Activated CD4-positive, alpha-beta memory T cell treated with anti-CD3 and anti-CD28 coated beads for 36 hours (primary cell): ENCODE data around the gene SPATA6L. TPM values are rescaled to one million over a fixed set of nuclear protein-coding genes. Genes with fewer than 3 reads are reported as not detected.

Experiments used
- CTCF ChIA-PET: fragments of 350-600 bp; sonication (Branson Sonifier 250); formaldehyde crosslinking; loops from one replicate; lab custom pipeline; 2021; ENCODE audit warnings: antibody characterized with exemption, inconsistent platforms; lab: Charles Lee
- POLR2A ChIA-PET: fragments of 350-600 bp; sonication (Branson Sonifier 250); formaldehyde crosslinking; loops from one replicate; lab custom pipeline; 2021; ENCODE audit warnings: antibody characterized with exemption; lab: Charles Lee
- DNase-seq: peaks from one replicate; pipeline ENCODE4 v3.0.0-alpha.2; 2020
- H3K27ac Mint-ChIP-seq: one replicate; pipeline ENCODE4 v1.8.0; 2021; ENCODE audit warnings: mixed read lengths
- H3K27me3 Mint-ChIP-seq: one replicate; pipeline ENCODE4 v1.8.0; 2021; ENCODE audit warnings: mixed read lengths
- H3K36me3 Mint-ChIP-seq: one replicate; pipeline ENCODE4 v1.8.0; 2021; ENCODE audit warnings: mixed read lengths
- H3K4me1 Mint-ChIP-seq: one replicate; pipeline ENCODE4 v1.8.0; 2021; ENCODE audit warnings: low read depth, mixed read lengths
- H3K4me3 Mint-ChIP-seq: one replicate; pipeline ENCODE4 v1.8.0; 2021; ENCODE audit warnings: mild to moderate bottlenecking, mixed read lengths
- H3K9me3 Mint-ChIP-seq: one replicate; pipeline ENCODE4 v1.8.0; 2021; ENCODE audit warnings: mixed read lengths
- intact Hi-C: fragments of 100-400 bp; cut with micrococcal nuclease; formaldehyde crosslinking; loops from one replicate; pipeline ENCODE4 v1.15.1; 2023
- total RNA-seq, 2 experiments: library from RNA; stranded (reverse); gene quantifications; one replicate each; pipeline ENCODE4 v1.2.3, GENCODE V29; 2021

Gene SPATA6L
- total RNA-seq, result under 1 TPM; 0.48 to 0.59 TPM

DNA sequence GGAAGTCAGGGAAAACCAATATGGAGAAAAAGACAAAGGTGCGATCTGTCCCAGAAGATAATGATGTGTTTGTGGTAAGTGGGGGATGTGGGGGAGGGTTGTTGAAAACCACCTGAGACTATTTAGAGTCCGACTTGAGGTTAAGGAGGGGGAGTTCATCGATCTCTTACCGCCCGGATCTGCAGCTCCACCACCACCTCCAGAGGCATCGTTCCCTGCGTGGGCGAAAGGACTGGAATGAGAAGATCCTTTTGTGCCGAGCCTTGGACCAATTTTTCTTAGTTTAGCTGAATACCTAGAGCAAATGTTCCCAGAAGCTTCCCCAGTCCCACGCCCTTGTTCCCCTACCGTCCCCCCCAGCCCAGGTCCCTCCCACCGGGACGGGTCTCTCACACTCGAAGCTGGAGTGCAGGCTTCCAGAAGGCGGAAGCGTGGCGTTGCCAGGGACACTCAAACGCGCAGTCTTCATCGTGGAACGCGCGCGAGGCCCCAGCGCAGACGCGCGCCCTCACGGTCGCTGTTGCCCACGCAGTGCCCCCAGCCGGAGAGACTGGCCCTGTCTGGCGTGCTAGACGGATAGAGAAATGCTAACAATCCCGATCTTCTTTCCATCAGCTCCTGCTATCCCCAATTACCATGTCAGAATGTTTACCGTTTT lies at the start of gene SPATA6L:
Gene SPATA6L (minus strand): TSS at position 439 of the 658 bp plus-strand sequence. CDS start 230 bp downstream, at position 209.
- ChIA-PET CTCF (interaction anchor here (0.7 to 1.8 kb wide), 4 partner anchors 11 to 1806 kb away, joined by 3 to 6 read pairs (median 4); no protein-coding TSS in a partner anchor), POLR2A (no interaction called here)
- Mint-ChIP-seq H3K27me3 (no peaks in the 10 kb centered on the region), H3K27ac (no peak within 1 kb of the TSS), H3K36me3 (no peaks in the 10 kb centered on the region), H3K9me3 (no peaks in the 10 kb centered on the region), H3K4me3 (peak within 1 kb of the TSS; percentile 68), H3K4me1 (peaks cover 76% of the 10 kb centered on the region)
- peak; percentile 60 for DNase-seq
- intact Hi-C loops, result loop anchor here (1.0 to 10.0 kb wide), 3 partner anchors 13 to 169 kb away; partner anchors contain the start of gene CDC37L1

DNA sequence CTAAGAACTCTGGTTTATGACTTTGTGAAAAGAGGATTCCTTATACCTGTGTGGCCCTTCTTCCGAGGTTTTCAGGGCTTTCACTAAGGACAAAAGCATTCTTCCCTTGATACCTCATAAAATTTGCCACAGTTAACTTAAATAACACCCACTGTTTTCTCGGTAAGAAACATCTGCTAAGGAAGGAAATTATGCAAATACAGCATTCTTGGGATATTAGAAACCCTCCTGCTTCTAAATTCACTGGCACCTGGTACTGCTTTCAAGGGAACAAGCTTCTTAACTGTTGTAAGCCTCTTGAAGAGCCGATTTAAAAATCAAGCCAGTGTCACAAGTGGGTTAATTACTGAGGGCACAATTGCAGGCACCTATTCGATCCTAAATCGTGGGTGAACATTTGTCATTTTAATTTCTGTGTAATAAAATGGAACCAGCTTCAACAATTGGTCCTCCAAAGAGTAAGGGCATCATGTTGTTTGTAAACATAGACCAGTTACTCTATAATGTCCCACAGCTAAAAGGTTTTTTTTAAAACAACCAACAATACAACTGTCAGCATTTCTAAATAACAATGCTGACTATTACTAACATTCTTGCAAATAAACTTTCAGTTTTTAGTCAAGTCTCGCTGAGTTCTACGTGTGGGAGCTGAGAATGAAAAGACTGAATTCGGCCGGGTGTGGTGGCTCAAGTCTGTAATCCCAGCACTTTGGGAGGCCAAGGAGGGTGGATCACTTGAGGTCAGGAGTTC lies 48.2 kb upstream of the SPATA6L start:
- ChIA-PET CTCF (interaction anchor here (0.6 kb wide), 1 partner anchor 779 kb away, joined by 3 read pairs; no protein-coding TSS in a partner anchor), POLR2A (no interaction called here)
- Mint-ChIP-seq H3K36me3 (peaks cover 9% of the 10 kb centered on the region), H3K27me3 (no peaks in the 10 kb centered on the region), H3K4me3 (no peak overlapping the region), H3K9me3 (peaks cover 5% of the 10 kb centered on the region), H3K4me1 (no peaks in the 10 kb centered on the region), H3K27ac (peak overlapping the region; percentile 2)
- intact Hi-C loops, result no loop called here
- no peak for DNase-seq

GRCh38 chr9:4713849-4714248 lies 47.6 kb upstream of the SPATA6L start:
- POLR2A ChIA-PET, result no interaction called here
- H3K4me3 Mint-ChIP-seq, result no peak overlapping the region
- H3K36me3 Mint-ChIP-seq, result peaks cover 12% of the 10 kb centered on the region
- H3K27me3 Mint-ChIP-seq, result no peaks in the 10 kb centered on the region
- H3K9me3 Mint-ChIP-seq, result peaks cover 5% of the 10 kb centered on the region
- CTCF ChIA-PET, result no interaction called here
- no peak for DNase-seq
- H3K27ac Mint-ChIP-seq, result peak overlapping the region; percentile 2
- no peaks in the 10 kb centered on the region for H3K4me1 Mint-ChIP-seq
- intact Hi-C loops, result no loop called here

DNA sequence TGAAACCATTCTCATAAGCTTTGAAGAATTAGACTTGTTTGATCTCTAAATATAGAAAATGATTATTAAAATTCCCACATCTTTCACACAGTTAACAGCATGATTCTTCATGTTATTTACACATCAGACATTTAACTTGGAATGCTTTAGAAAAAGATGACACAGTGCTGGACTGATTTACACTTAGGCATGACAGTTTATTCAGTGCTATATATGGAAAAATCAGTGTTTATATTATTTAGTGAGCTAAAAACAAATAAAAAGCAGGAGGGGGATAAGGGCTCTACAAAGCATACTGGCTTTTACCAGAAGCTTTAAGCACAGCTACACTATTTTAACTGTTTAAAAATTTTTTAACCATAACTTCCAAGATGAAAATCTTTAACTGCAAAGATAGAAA lies 43.1 kb upstream of the SPATA6L start:
- peaks cover 3% of the 10 kb centered on the region for H3K4me1 Mint-ChIP-seq
- no peak overlapping the region for H3K27ac Mint-ChIP-seq
- H3K36me3 Mint-ChIP-seq, result peaks cover 18% of the 10 kb centered on the region
- ChIA-PET CTCF (no interaction called here), POLR2A (no interaction called here)
- no peaks in the 10 kb centered on the region for H3K27me3 Mint-ChIP-seq
- H3K4me3 Mint-ChIP-seq, result no peak overlapping the region
- intact Hi-C loops, result no loop called here
- no peak for DNase-seq
- peaks cover 5% of the 10 kb centered on the region for H3K9me3 Mint-ChIP-seq

- no peak for DNase-seq
- H3K4me1 Mint-ChIP-seq, result peaks cover 12% of the 10 kb centered on the region
- H3K27me3 Mint-ChIP-seq, result no peaks in the 10 kb centered on the region
- H3K4me3 Mint-ChIP-seq, result no peak overlapping the region
- intact Hi-C loops, result no loop called here
- no peaks in the 10 kb centered on the region for H3K9me3 Mint-ChIP-seq
- peaks cover 26% of the 10 kb centered on the region for H3K36me3 Mint-ChIP-seq
- ChIA-PET CTCF (interaction anchor here (1.1 kb wide), 1 partner anchor 102 kb away, joined by 3 read pairs; no protein-coding TSS in a partner anchor), POLR2A (interaction anchor here (1.4 kb wide), 1 partner anchor 33 kb away, joined by 4 read pairs; no protein-coding TSS in a partner anchor)
- H3K27ac Mint-ChIP-seq, result no peak overlapping the region
Measured at GRCh38 chr9:4706971-4707622, 40.8 kb upstream of the SPATA6L start.

GRCh38 chr9:4706021-4706420 lies 39.7 kb upstream of the SPATA6L start:
- POLR2A ChIA-PET, result no interaction called here
- H3K36me3 Mint-ChIP-seq, result peaks cover 37% of the 10 kb centered on the region
- H3K4me3 Mint-ChIP-seq, result no peak overlapping the region
- no peaks in the 10 kb centered on the region for H3K9me3 Mint-ChIP-seq
- H3K4me1 Mint-ChIP-seq, result peaks cover 15% of the 10 kb centered on the region
- CTCF ChIA-PET, result interaction anchor here (1.1 kb wide), 1 partner anchor 101 kb away, joined by 3 read pairs; no protein-coding TSS in a partner anchor
- no peaks in the 10 kb centered on the region for H3K27me3 Mint-ChIP-seq
- peak overlapping the region; percentile 4 for H3K27ac Mint-ChIP-seq
- no peak for DNase-seq
- intact Hi-C loops, result no loop called here

- Mint-ChIP-seq H3K4me3 (no peak overlapping the region), H3K9me3 (no peaks in the 10 kb centered on the region), H3K27me3 (no peaks in the 10 kb centered on the region), H3K27ac (no peak overlapping the region), H3K4me1 (peaks cover 15% of the 10 kb centered on the region), H3K36me3 (peaks cover 34% of the 10 kb centered on the region)
- DNase-seq, result no peak
- CTCF ChIA-PET, result no interaction called here
- intact Hi-C loops, result no loop called here
- POLR2A ChIA-PET, result interaction anchor here (0.9 kb wide), 1 partner anchor 36 kb away, joined by 3 read pairs; no protein-coding TSS in a partner anchor
Measured at GRCh38 chr9:4704129-4704528, 37.8 kb upstream of the SPATA6L start.

- Mint-ChIP-seq H3K27ac (no peak overlapping the region), H3K9me3 (no peaks in the 10 kb centered on the region), H3K36me3 (peaks cover 29% of the 10 kb centered on the region), H3K4me3 (no peak overlapping the region), H3K4me1 (peaks cover 19% of the 10 kb centered on the region), H3K27me3 (no peaks in the 10 kb centered on the region)
- ChIA-PET CTCF (interaction anchor here (1.1 to 1.8 kb wide), 2 partner anchors 58 to 97 kb away, joined by 3 to 5 read pairs; no protein-coding TSS in a partner anchor), POLR2A (no interaction called here)
- no peak for DNase-seq
- intact Hi-C loops, result no loop called here
Measured at GRCh38 chr9:4701526-4701925, 35.2 kb upstream of the SPATA6L start.

GRCh38 chr9:4700932-4701331 lies 34.7 kb upstream of the SPATA6L start:
- DNase-seq, result no peak
- ChIA-PET POLR2A (no interaction called here), CTCF (interaction anchor here (1.1 kb wide), 1 partner anchor 96 kb away, joined by 3 read pairs; no protein-coding TSS in a partner anchor)
- H3K9me3 Mint-ChIP-seq, result no peaks in the 10 kb centered on the region
- peaks cover 30% of the 10 kb centered on the region for H3K36me3 Mint-ChIP-seq
- no peak overlapping the region for H3K4me3 Mint-ChIP-seq
- H3K27me3 Mint-ChIP-seq, result no peaks in the 10 kb centered on the region
- no peak overlapping the region for H3K27ac Mint-ChIP-seq
- H3K4me1 Mint-ChIP-seq, result peaks cover 23% of the 10 kb centered on the region
- intact Hi-C loops, result no loop called here

DNA sequence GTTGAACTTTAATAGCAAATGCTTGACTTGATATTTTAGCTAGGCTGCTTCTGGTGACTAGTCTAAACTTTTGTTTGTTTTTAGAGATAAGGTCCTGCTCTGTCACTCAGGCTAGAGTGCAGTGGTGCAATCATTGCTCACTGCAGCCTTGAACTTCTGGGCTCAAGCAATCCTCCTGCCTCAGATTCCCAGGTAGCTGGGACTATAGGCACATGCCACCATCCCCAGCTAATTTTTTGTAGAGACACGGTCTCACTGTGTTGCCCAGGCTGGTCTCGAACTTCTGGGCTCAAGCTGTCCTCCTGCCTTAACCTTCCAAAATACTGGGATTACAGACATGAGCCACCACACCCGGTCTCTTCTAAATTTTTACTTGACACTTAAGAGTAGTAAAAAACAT lies 33.8 kb upstream of the SPATA6L start:
- Mint-ChIP-seq H3K36me3 (peaks cover 28% of the 10 kb centered on the region), H3K4me1 (peaks cover 24% of the 10 kb centered on the region), H3K9me3 (no peaks in the 10 kb centered on the region), H3K27ac (no peak overlapping the region), H3K27me3 (no peaks in the 10 kb centered on the region), H3K4me3 (no peak overlapping the region)
- intact Hi-C loops, result no loop called here
- CTCF ChIA-PET, result no interaction called here
- POLR2A ChIA-PET, result no interaction called here
- DNase-seq, result no peak

GRCh38 chr9:4691795-4692194 lies 25.5 kb upstream of the SPATA6L start:
- Mint-ChIP-seq H3K27me3 (no peaks in the 10 kb centered on the region), H3K36me3 (peaks cover 13% of the 10 kb centered on the region), H3K27ac (no peak overlapping the region), H3K4me1 (peaks cover 38% of the 10 kb centered on the region), H3K9me3 (no peaks in the 10 kb centered on the region), H3K4me3 (no peak overlapping the region)
- ChIA-PET CTCF (interaction anchor here (1.0 to 2.2 kb wide), 2 partner anchors 30 to 68 kb away, joined by 3 to 5 read pairs; partner anchors contain the start of gene PLPP6), POLR2A (no interaction called here)
- intact Hi-C loops, result loop anchor here (5.0 kb wide), 1 partner anchor 36 kb away; no protein-coding TSS in a partner anchor
- DNase-seq, result no peak
